Measurements from ENCODE around the gene CCT8L2.
"Not testable (repeated sequence)": the region's sequence is repeated elsewhere in the genome, so short reads cannot be mapped to it uniquely, and the experiment has no call there.

Gene CCT8L2

DNA sequence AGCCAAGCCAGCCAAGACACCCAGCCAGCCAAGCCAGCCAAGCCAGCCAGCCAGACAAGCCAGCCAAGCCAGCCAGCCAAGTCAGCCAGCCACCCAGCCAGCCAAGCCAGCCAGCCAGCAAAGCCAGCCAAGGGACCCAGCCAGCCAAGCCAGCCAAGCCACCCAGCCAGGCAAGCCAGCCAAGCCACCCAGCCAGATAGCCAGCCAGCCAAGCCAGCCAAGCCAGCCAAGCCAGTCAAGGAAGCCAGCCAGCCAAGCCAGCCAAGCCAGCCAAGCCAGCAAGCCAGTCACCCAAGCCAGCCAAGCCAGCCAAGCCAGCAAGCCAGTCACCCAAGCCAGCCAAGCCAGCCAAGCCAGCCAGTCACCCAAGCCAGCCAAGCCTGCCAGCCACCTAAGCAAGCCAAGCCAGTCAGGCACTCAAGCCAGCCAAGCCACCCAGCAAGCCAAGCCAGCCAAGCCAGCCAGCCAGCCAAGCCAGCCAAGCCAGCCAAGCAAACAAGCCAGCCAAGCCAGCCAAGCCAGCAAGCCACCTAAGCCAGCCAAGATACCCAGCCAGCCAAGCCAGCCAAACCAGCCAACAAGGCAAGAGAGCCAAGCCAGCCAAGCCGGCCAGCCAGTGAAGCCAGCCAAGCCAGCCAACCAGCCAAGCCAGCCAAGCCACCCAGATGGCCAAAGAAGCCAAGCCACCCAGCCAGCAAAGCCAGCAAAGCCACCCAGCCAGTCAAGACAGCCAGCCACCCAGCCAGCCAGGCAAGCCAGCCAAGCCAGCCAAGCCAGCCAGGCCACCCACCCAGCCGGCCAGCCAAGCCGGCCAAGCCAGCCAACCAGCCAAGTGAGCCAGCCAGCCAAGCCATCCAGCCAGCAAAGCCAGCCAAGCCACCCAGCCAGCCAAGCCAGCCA, 33.3 kb downstream of the CCT8L2 start:
- DNase-seq (ENCODE audit: low read depth): no peak

DNA sequence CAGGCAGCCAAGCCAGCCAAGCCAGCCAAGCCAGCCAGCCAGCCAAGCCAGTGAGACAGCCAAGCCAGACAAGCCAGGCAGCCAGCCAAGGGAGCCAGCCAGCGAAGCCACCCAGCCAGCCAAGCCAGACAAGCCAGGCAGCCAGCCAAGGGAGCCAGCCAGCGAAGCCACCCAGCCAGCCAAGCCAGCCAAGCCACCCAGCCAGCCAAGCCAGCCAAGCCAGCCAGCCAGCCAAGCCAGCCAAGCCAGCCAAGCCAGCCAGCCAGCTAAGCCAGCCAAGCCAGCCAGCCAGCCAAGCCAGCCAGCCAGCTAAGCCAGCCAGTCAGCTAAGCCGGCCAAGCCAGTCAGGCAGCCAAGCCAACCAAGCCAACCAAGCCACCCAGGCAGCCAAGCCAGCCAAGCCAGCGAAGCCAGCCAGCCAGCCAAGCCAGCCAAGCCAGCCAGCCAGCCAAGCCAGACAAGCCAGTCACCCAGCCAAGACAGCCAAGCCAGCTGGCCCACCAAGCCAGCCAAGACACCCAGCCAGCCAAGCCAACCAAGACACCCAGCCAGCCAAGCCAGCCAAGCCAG, 34.1 kb downstream of the CCT8L2 start:
- DNase-seq (ENCODE audit: low read depth): not testable (repeated sequence)

DNA sequence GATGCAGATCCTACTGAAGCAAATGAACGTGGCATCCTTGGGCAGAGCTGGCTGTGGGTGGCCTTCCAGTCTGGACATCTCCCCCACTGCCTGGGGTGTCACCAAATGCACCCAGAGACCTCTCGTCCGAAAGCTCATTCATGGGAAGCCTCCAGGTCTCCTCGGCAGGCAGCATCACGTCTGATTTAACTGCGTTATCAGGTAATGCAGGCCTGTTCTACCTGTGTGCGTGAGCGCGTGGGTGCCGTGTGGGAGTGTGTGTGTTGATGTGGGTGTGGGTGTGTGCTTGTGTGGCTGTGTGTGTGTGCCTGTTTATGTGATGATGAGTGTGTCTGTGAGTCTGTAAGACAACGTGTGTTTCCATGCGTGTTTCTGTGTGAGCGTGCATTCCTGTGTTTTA, 35.1 kb downstream of the CCT8L2 start:
- not testable (repeated sequence) for DNase-seq (ENCODE audit: low read depth)

DNA sequence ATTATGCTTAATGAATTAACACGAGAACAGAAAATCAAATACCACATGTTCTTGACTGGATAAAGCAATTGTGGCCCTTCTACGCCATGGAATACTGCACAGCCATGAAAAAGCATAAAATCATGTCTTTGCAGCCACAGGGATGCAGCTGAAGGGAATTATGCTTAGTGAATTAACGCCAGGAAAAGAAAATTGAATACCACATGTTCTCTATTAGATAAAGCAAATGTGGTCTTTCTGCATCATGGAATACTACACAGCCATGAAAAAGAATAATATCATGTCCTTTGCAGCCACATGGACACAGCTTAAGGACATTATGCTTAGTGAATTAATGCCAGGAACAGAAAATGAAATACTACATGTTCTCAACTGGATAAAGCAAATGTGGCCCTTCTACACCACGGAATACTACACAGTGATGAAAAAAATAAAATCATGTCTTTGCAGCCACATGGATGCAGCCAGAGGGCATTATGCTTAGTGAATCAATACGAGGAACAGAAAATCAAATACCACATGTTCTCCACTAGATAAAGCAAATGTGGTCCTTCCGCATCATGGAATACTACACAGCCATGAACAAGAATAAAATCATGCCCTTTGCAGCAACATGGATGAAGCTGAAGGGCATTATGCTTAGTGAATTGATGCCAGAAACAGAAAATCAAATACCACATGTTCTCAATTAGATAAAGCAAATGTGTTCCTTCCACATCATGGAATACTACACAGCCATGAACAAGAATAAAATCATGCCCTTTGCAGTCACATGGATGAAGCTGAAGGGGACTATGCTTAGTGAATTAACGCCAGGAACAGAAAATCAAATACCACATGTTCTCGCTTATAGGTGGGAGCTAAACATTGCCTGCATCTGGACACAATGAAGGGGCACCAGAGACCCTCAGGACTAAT, 37.3 kb downstream of the CCT8L2 start:
- DNase-seq (ENCODE audit: low read depth): not testable (repeated sequence)

GRCh38 chr22:16543310-16543709, 49.3 kb downstream of the CCT8L2 start:
- DNase-seq (ENCODE audit: low read depth): not testable (repeated sequence)

All from T follicular helper cell (primary cell).